NCI-H146 treated with DMSO at 0.1 percent for 48 hours (cell line): ENCODE data around the gene ROBO1.
"Not testable (repeated sequence)": the region's sequence is repeated elsewhere in the genome, so short reads cannot be mapped to it uniquely, and the experiment has no call there.

Source experiments
- DNase-seq: peaks from one replicate; lab custom pipeline; 2025; ENCODE audit not compliant: unreplicated experiment; lab: John Stamatoyannopoulos, UW

The ROBO1 gene

DNA sequence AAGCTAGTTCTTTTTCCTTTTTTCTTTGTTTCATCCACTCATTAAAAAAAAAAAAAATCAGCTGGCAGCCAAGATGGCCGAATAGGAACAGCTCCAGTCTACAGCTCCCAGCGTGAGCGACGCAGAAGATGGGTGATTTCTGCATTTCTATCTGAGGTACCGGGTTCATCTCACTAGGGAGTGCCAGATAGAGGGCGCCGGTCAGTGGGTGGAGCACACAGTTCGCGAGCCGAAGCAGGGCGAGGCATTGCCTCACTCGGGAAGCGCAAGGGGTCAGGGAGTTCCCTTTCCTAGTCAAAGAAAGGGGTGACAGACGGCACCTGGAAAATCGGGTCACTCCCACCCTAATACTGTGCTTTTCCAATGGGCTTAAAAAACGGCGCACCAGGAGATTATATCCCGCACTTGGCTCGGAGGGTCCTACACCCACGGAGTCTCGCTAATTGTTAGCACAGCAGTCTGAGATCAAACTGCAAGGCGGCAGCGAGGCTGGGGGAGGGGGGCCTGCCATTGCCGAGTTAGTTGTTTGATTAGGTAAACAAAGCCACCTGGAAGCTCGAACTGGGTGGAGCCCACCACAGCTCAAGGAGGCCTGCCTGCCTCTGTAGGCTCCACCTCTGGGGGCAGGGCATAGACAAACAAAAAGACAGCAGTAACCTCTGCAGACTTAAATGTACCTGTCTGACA, 1092.5 kb downstream of the ROBO1 start:
- DNase-seq = not testable (repeated sequence)

DNA sequence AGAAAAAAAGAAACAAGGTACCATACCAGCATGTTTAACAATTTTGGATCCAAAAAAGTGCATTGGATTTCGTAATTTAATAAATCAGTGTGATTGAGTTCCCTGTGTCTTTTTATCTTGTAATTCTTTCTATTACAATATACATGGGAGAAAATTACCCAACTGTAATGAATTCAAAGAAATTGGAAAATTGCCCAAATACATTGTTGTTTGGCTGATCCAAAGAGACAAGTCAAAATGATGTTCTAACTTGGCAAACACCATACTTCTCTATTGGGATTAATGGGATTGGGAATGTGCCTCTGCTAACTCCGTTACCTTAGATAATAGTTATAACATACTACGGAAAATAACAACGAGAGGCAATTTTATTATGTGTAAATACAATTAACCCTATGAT, 1097.1 kb downstream of the ROBO1 start:
- no peak for DNase-seq

DNA sequence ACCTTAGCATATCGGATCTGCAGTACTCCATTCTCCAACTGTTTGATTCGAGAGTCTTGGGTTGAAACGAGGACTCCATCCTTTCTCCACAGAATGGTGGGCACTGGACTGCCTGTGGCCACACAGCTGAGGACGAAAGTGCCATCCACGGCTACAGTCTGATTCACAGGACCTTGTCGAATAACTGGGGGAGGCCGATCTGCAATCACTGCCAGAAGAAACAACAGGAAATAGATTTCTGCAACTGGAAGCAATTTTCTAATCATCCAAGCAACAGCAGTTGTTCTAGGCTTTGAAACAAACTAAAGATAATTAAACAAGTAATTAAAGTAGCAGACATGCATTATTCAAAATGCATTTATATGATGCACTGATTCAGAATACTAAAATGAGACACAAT, 1097.7 kb downstream of the ROBO1 start:
- peak; percentile 24 for DNase-seq

DNA sequence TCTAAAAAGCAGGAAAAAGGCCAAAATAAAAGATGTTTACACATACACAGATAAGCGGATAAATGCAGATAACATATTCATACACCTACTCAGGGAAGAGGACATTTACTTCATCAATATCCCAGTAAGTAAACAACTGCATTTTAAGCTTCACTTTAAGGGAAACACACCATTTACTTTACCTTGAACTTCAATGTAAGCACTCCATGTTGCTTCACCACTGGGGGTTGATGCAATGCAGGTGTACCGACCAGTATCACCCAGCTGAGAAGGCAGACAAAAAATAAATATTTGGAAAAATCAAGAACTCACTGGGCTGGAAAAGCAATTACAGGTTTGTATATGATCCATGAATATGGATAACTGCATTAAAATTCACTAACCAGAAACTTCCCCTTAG, 1099.5 kb downstream of the ROBO1 start:
- DNase-seq = peak; percentile 77

DNA sequence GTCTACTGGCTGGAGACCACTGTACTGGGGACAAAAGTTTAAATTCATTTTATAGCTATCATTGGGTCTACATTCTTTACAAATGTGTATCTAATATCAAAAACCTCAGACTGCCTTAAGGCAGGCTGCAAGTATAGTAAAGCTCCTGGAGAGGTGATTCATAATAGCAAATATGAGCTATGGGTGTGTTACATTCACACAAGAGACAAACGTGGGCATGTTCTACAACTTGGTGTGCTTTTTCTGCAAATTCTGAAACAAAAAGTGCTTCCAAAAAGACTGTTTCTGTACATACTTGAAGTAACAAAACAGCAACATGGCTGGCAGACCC, 1101.4 kb downstream of the ROBO1 start:
- no peak for DNase-seq

DNA sequence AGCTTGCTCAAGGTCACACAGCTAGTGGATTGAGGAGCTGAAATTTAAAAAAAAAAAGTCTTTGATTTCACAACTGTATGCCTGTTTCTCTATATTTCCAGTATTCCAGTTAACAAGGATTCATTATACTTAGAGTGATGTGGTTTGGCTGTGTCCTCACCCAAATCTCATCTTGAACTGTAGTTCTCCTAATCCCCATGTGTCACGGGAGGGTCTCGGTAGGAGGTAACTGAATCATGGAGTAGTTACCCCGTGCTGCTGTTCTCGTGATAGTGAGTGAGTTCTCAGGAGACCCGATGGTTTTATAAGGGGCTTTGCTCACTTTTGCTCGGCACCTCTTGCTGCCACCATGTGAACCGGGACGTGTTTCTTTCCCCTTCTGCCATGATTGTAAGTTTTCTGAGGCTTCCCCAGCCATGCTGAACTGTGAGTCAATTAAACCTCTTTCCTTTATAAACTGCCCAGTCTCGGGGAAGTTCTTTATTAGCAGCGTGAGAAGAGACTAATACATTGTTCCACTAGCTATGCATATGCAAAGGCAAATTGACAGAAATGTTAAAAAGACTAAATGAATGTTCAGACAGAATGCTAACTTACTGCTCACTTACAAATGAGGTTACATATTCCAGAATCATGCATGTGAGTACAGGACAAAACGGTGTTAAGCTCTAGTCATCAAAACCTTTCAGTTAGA, 1101.9 kb downstream of the ROBO1 start:
- no peak for DNase-seq

DNA sequence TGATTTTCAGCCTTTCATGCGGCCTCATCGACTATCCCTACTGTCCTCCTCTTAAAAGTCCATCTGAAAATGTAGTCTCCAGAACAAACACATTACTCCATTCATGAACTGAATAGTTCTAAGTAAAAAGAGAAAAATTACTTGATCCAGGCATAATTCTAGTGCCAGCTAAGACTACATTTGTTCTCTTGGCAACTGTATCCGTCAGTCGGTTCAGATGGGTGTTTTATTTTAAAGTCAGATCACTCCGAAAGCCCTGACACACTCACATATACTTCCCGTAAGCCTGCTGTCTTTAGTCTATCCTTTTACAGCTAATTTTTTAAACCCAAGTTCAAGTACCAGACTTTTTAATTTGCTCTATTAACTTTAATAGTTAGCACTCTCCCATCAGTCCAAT, 1102.7 kb downstream of the ROBO1 start:
- DNase-seq = no peak

DNA sequence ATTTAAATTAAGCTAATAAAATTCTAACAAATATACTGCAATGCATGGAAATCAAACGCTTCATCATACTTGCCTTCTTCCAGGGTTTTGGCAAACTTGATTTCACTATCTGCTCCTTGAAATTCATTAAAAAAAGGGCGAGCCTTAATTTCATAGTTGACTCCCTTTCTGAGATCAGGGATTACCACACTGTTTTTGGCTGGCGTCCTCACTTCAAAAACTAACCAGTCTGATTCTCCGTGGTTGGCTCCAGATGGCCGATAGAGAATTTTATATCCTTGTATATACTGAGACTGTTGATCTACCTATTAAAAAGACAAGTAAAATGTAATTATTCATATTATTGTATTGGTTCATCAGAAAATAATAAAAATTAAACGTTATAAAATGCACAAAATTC, 1106.8 kb downstream of the ROBO1 start:
- DNase-seq = no peak

DNA sequence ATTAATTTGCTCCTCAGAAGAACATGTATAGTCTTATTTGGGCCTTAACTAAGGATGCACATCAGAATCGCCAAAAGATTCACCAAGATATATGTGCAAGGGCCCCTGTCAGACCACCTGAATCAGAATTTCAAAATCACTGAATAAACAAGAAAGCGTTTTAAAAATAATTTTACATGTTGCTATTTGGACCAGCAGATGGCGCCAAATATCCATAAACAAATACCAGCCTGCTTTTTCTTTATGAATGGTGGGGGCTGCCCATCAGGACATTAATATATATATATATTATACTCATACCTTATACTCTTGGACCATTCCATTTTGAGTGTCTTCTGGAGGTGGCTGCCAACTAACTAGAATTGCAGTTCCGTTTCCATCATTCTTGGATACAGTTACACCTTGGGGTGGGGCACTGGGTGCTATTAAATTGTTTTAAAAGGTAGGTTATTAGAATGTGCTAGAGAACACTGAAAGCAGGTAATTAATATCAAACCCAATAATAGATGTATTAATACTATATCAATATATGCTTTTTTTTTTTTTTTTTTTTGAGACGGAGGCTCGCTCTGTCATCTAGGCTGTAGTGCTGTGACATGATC, 1108.3 kb downstream of the ROBO1 start:
- DNase-seq = no peak

DNA sequence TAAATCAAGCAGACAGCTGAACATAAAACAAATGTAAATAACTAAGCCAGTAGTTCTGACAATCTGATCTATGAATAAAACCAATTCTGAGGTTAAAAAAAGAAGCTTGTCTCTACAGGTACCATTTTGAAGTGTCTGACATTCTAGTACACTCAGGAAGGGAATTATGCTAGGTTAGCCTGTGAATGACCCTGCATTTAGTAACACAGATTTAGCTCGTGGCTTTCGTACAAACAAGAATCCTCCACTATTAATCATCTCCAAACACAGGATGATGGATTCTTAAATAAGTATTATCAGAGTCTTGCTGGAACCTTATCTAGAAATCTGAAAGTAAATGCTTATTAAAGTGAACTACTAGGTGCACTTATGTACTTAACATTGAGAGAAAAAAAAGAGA, 1120.1 kb downstream of the ROBO1 start:
- DNase-seq = no peak

DNA sequence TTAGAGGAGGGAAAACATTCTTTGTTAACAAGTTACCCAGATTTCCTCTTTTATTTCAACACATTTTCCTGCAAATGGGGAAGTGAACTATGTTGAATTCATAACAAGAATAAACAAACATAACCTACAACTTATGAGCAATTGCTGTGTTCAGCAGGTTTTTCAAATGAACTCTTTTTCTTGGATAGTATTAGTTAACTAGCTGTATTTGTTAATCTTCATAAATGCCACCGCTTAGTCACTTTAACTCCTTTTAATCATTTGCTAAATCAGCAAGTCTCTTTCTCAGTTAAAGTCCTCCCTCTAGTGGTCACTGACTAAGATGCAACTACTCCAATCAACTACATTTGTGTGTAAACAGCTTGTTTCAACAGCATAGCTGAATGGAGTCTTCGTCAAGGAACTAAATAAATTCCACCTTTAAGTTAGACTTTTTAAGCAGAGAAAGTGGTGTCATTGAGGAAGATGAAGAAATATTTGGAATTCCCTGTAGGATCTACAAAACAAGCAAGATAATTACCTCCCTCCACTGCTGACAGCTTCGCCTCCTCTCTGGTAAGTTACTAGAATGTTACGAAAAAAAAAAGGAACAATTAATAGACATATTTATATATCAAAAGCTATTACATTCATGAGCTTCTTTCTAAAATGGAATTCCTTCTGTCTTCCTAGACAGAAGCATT, 1122.0 kb downstream of the ROBO1 start:
- DNase-seq = peak; percentile 24

DNA sequence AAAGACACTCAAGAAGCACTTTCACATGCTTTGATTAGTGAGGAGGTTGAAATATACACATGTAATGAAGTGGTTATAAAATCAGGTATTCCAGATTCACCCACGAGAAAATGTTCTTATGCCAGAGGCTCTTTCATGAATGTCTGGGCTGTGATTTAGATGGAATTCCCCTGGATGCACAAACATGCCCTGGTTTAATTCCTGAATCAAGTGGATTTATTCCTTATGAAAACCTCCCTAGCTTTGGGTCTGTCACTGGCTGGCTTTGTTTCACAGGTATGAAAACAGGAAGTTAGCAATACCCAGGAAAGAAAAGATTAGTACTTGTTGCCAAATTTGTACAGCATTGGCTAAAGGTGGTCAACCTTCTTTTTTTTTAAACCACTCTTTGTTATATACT, 1123.0 kb downstream of the ROBO1 start:
- DNase-seq = no peak

DNA sequence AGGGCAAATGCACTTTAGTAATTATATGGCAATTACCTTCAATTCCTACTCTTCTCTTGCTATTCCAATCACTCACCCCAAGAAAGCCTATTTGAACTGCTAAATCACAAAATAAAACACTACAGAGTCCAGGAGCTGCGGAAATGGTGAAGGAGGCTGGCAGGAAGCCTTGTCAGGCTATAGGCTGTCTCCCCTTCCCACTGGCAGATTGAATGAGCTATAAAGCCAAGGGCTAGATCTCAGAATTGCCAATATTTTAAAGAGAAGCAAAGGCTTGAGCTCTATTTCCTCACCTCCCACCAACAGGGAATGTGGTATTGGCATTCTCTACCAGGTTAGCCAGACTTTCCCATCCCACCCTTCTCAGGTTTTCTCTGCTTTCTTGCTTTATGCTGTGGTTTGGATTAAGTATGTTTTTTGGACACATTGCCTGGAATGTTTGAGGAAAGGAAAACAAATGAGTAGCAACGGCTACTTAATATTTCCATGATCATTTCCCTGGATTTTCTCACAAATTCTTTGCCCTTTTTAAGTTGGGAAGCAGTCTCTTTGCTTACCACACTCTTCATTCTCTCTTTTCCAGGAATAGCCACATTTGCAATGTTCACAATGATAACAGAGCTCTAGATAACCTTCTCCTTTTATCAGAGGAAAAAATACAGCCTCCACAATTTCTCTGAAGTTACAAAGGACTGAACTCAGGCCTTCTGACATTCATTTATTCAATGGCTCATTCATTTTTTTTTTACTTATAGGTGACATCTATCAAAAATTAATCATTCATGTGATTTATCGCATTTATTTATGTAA, 1125.4 kb downstream of the ROBO1 start:
- DNase-seq = no peak

DNA sequence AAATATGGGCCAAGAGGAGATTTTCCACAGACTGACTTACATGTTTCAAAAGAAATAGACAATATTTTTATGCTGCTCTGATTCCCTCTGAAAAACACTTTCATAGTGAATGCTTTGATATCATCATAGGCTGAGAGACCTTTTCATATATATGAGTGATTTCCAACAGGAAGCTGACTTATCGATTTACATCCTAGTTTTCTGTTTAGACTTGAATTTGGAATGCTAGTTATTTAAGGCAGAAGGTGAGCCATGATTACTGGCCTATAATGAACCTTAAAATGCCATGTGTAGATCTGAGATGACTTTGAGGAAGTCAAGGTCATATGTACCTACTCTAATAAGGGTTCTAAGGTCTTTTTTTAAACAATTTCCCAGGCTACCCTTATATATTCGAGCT, 1126.1 kb downstream of the ROBO1 start:
- no peak for DNase-seq

DNA sequence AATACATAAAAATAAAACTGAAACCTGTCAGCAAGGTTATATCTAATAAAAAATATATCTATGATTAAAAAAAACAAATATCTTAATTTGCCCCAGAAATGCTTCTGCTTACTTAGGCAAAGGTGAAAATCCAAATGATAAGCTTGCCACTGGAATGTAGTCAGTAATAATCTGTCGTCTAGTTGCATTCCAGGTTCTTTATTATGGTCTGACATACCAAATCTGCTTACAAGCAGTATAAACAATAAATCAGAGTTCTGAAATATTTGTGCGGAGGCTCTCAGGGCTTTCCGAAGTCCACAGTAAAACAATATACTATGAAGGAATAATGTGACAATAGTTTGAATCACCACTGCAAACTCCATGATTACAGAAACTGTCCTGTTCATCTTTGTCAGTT, 1133.5 kb downstream of the ROBO1 start:
- no peak for DNase-seq

DNA sequence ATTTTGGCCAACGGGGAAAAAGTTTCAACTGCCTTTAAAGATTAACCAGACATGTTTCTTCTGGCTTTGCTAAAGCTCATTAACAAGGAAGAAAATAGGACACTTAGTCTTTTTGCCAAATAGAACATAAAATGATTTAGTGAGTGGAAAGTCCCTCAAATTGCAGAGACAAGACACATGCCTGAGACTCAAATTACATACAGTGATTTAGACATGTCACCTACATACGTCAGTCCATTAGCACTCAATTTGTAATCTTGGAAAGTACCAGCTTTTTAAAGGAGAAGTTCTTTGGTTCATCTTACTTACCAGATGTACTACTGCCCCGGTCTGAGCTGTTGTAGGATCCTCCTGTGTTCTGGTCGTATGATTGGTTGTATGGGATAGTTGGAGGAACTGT, 1134.2 kb downstream of the ROBO1 start:
- DNase-seq = no peak

DNA sequence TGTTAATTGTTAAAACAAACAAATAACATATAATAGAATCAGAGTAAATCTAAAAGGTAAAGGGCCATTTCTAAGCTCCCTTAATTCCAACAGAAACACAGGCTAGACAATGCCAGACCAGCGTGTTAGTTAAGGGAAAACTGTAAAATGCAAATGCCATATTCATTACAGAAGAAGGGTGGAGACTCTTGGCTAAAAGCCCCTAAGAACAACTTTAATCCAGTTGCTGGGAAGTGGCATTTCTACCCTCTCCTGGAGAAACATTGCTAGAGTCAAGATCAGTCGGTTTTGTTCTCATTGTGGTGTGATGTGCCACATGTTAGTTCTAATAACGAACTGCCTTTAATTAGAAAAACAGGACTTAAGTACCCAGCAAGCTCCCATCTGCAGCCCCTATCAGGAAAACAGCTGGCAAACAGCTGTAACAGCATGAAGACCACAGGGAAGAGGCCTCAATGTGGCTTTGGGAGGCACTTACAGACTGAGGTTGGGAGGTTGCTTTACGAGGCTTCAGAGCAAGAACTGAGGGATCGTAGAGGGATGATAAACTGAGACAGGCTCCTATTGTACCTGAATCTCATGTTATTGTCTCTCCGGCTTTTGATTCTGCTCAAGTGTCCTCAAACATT, 1134.8 kb downstream of the ROBO1 start:
- DNase-seq = no peak

DNA sequence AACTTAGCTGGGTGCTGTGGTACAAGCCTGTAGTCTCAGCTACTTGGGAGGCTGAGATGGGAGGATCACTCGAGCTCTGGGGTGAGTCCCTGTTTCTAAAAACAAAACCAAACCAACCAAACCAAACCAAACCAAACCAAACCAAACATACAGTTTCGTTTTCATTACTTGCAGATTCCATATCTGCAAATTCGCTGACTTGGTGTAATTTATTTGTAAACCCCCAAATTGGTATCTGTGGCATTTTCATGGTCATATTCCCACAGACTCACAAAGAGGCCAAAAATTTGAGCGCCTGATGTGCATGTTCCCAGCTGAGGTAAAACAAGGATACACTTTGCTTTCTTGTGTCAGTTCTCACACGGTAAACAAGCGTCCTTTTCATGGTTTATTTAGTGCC, 1138.3 kb downstream of the ROBO1 start:
- no peak for DNase-seq

DNA sequence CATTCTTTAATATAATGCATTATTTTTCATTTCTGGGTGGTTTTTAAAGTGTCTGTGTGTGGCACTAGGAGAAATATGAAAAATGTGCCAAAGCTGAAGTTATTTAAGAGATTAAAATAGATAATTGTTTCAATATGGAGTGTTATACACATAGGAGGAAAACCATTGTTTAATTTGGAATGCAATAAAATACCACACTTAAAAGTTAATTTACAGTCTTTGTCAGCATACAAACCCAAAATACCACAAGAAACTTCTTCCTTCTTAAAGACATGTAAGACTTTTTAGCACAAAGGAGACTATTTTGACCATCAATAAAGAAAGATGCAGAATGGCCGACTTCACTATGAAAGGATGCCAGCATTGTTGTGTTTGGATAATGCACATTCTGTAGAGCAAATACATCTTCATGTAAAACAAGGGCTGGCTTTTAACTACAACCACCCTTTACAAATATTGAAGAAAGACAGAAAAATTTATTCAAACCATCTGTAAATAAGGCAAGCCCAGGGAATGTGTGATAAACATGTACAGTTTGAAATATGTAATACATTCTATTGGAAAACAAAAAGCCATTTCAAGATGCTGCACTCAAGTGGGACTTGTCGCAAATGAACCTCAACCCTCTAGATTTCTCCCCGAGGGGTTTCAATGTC, 1146.6 kb downstream of the ROBO1 start:
- DNase-seq = no peak

DNA sequence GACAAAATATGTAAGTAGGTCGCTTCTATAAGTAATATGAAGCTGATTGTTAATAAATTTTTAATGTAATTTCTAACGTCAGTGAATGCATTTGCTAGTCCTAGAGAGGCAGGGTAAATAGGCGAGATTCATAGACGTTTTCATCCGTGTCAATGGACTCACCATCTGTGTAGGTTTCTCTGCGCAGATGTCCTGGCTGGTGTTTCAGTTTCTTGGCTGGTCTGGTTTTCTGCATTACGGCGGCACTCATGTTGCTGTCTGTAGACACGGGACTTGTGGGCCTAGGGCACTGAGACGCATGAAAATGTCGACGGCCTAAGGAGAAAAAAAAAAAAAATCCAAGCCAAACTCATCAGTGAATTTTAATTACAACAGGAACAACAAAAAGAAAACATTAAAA, 1153.3 kb downstream of the ROBO1 start:
- no peak for DNase-seq
